Measurements from ENCODE around the gene SIGLEC7. TPM values are rescaled to one million over a fixed set of nuclear protein-coding genes. Genes with fewer than 3 reads are reported as not detected.

Gene SIGLEC7
- total RNA-seq, 1 donor from 2014 or later = not detected

DNA sequence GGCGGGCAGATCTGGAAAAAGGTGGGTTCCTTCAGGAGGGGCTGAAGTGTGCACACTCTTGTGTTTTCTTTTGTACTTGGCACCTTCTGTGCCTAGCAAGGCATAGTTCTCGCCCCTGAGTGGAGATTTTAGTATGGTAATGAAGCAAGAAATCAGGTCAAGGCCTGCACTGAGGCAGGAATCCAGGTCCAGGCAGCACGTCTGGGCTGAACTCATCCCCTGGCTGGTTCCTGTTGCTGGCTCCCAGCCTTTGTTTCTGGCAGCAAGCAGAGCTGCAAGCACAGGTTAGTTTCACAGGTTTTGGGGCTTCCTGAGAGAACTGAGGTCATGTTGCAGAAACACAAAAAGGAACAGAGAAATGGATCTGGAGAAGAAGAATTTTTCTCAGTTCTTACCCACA, 21.2 kb downstream of the SIGLEC7 start:
- H3K9me3 Mint-ChIP-seq = no peaks in the 10 kb centered on the region
- H3K4me1 Mint-ChIP-seq = no peaks in the 10 kb centered on the region
- DNase-seq (no peak), ATAC-seq (ENCODE audit: low read depth) (no peak)
- TF ChIP-seq, protein P1, sequence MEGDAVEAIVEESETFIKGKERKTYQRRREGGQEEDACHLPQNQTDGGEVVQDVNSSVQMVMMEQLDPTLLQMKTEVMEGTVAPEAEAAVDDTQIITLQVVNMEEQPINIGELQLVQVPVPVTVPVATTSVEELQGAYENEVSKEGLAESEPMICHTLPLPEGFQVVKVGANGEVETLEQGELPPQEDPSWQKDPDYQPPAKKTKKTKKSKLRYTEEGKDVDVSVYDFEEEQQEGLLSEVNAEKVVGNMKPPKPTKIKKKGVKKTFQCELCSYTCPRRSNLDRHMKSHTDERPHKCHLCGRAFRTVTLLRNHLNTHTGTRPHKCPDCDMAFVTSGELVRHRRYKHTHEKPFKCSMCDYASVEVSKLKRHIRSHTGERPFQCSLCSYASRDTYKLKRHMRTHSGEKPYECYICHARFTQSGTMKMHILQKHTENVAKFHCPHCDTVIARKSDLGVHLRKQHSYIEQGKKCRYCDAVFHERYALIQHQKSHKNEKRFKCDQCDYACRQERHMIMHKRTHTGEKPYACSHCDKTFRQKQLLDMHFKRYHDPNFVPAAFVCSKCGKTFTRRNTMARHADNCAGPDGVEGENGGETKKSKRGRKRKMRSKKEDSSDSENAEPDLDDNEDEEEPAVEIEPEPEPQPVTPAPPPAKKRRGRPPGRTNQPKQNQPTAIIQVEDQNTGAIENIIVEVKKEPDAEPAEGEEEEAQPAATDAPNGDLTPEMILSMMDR (IDR thresholded peaks at IDR 0.05) = no peak
- no peak overlapping the region for H3K27ac Mint-ChIP-seq
- intact Hi-C loops (cut with micrococcal nuclease) = no loop called here
- peaks cover 23% of the 10 kb centered on the region for H3K27me3 Mint-ChIP-seq
- no peaks in the 10 kb centered on the region for H3K36me3 Mint-ChIP-seq (ENCODE audit: low read depth)
- POLR2A ChIA-PET = no interaction called here
- H3K4me3 Mint-ChIP-seq = no peak overlapping the region
- CTCF ChIA-PET = no interaction called here

DNA sequence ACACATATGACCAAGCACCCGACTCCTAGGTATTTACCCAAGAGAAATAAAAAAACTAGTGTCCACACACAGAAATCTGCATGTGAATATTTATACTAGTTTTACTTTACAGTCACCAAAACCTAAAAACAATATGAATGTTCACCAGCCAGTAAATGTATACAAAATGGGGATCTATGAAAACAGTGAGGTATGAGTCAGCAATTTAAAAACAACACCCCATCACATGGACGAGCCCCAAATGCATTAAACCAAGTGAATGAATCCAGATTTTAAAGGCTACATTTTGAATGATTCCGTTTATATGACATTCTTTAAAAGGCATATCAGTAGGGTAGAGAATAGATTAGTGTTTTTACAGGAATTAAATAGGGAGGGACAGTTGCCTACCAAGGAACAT, 22.1 kb downstream of the SIGLEC7 start:
- no peak for DNase-seq
- CTCF ChIA-PET = no interaction called here
- TF ChIP-seq, protein P1 (IDR thresholded peaks at IDR 0.05) = no peak
- Mint-ChIP-seq H3K27me3 (peaks cover 19% of the 10 kb centered on the region), H3K4me3 (no peak overlapping the region), H3K27ac (no peak overlapping the region), H3K4me1 (no peaks in the 10 kb centered on the region), H3K9me3 (no peaks in the 10 kb centered on the region), H3K36me3 (ENCODE audit: low read depth) (no peaks in the 10 kb centered on the region)
- ATAC-seq (ENCODE audit: low read depth) = no peak
- POLR2A ChIA-PET = no interaction called here
- intact Hi-C loops (cut with micrococcal nuclease) = no loop called here

DNA sequence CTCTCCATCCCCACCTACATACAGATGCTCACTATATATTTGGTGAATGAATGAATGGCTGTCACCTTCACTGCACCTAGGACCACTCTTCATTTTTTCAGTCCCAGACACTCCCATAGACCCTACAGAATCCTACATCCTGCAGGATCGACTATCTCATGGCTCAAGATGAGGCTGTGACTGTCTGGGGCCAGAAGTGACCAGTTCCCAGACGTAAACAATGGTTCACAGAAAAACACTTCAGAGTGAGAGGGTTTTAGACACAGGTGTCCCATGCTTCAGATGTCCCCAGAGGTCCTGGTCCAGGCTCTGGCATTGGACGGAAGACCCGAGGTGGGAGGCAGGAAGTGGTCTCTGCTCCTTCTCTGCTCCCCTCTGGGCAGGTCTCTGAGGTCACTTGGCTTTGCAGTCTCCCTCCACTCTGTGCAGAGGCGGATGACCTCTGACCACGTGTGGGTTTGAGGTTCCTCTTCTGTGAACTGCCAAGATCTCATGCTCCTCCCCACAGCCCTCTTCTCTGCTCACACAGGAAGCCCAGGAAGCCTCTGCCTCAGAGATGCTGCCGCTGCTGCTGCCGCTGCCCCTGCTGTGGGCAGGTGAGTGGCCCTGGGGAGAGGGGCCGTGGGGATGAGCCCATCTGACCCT, 24.9 kb downstream of the SIGLEC7 start:
- TF ChIP-seq, protein P1 (IDR thresholded peaks at IDR 0.05) = no peak
- DNase-seq (no peak), ATAC-seq (ENCODE audit: low read depth) (no peak)
- no peak overlapping the region for H3K4me3 Mint-ChIP-seq
- ChIA-PET CTCF (no interaction called here), POLR2A (no interaction called here)
- H3K9me3 Mint-ChIP-seq = no peaks in the 10 kb centered on the region
- intact Hi-C loops (cut with micrococcal nuclease) = no loop called here
- no peaks in the 10 kb centered on the region for H3K36me3 Mint-ChIP-seq (ENCODE audit: low read depth)
- no peaks in the 10 kb centered on the region for H3K4me1 Mint-ChIP-seq
- peaks cover 25% of the 10 kb centered on the region for H3K27me3 Mint-ChIP-seq
- H3K27ac Mint-ChIP-seq = no peak overlapping the region

DNA sequence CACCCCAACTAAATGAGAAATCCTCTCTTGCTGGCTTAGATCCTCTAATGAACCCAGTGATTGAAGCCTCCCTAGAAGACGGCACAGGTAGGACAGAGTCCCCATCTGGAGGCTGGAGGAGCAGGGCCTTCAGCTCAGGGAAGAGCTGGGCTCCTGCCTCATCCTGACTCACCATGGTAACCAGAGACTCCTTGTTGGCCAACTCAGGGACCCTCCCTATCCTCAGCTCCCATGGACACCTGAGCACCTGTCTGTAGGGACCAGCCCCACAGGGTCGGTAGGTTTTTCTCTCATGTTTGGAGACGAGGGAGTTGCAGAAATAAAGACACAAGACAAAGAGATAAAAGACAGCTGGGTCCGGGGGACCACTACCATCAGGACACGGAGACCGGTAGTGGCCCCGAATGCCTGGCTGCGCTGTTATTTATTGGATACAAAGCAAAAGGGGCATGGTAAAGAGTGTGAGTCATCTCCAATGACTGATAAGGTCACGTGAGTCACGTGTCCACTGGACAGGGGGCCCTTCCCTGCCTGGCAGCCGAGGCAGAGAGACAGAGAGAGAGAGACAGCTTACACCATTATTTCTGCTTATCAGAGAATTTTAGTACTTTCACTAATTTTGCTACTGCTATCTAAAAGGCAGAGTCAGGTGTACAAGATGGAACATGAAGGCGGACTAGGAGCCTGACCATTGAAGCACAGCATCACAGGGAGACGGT, 26.6 kb downstream of the SIGLEC7 start:
- CTCF ChIA-PET = interaction anchor here (1.4 kb wide), 1 partner anchor 148 kb away, joined by 5 read pairs; no protein-coding TSS in a partner anchor

More for the DNA sequence above, 26.6 kb downstream of the SIGLEC7 start:
- intact Hi-C loops (cut with micrococcal nuclease) = no loop called here
- Mint-ChIP-seq H3K4me3 (no peak overlapping the region), H3K27me3 (peaks cover 26% of the 10 kb centered on the region), H3K36me3 (ENCODE audit: low read depth) (no peaks in the 10 kb centered on the region), H3K9me3 (no peaks in the 10 kb centered on the region), H3K27ac (no peak overlapping the region), H3K4me1 (no peaks in the 10 kb centered on the region)
- TF ChIP-seq, protein P1 (IDR thresholded peaks at IDR 0.05) = no peak
- POLR2A ChIA-PET = no interaction called here
- ATAC-seq (ENCODE audit: low read depth) = no peak
- DNase-seq = no peak

Measured in activated B cell treated with CpG ODN at 0.5 μM for 24 hours (primary cell).